ENCODE results near the gene ALKBH5.

ALKBH5 gene

DNA sequence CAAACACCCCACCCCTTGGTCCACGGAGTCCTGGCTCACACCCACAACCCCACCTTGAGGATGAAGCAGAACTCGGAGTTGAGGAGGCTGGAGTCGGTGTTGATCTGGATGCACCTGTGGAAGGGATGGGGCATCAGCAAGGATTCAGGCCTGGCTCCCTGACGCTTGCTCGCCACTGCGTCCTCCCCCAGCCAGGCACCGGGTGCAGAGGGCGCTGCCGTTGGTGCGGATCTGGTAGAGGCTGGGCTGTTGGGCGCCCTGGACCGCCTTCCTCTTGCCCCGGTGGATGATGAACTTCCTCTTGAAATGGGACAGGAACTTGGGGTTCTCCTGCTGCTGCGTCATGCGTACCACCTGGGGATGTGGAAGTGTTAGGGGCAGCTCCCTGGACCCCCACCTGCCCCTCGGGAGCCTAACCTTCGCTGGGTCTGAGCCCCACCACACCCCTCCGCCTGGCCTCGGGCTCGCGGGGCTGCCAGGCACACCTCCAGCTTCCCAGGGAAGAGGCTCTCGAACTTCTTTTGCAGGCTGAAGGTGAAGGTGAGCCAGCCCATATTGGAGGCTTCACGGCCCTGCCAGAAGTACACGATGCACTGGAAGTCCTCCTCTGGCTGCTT lies 62.6 kb downstream of the ALKBH5 start:
- DNase-seq, result no peak

DNA sequence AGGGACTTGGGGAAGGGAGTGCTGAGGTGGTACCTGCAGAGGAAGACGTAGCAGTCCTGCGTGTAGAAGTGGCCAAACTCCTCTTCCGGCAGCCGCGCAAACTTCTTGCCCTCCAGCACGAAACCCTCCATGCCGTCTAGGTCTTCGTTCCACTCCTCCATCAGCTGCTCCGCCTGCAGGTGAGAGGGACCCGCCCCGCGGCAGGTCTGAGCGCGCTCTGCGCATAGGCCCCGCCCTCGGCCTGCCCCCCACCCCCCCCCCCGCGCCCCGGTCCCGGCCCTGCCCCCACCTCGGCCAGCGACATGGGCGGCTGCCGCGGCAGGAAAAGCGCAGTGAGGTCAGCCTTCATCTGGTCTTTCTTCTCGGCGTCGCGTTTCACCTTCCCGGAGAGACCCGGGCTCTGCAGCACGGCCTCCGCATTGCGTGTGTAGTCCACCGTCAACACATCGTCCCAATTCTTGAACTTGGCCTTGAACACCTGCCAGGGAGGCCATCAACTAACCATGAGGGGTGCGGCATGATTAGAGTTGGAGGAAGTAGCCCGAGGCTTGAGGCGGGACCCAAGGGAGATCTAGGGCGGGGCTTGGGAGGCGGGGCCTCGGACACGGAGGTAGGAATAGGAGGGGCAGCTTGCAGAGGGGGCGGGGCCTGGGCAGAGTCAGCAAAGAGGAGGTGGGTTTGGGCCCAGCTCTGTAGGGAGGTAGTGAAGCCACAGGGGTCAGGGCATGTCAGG lies 63.4 kb downstream of the ALKBH5 start:
- peak in 2 of 5 experiments; percentile 30 to 34 for DNase-seq

DNA sequence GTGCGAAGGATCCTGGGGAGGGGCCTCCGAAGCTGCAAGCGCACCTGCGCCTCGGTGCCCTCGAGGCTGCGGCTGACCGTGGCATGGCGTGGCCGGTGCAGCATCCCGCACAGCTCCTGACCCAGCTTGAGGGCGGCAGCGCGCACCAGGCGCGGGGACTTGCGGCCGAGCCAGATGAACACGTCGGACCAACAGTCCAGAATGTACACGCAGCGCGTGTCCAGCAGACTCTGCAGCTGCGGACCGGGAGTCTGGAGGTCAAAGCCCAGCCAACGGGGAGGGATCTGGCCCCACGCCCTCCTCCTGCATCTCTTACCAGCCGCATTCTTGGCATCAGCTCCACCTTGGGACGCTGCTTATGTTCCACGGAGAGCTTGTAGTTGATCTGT lies 64.0 kb downstream of the ALKBH5 start:
- DNase-seq, result no peak

DNA sequence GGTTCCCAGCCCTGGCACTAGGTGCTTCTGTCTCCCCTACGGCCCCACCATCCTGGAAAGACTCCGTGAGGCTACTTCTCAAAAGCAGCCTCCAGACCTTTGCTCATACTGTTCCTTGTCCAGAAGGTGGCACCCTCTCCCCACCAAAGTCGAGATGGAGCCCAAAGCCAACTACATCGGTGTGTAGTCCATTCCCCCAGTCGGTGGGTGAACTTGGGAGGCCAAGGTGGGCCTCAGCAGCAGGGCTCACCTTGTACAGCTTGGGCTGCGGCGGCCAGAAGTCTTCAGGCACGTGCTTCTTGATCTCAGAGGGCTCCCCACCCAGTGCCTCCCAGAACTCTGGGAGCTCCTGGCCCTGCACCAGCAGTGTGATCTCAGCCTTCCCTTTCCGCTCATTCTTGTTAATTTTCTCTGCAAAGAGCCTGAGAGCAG lies 64.7 kb downstream of the ALKBH5 start:
- DNase-seq, result peak in 4 of 5 experiments; percentile 33 to 69 (median 46)

DNA sequence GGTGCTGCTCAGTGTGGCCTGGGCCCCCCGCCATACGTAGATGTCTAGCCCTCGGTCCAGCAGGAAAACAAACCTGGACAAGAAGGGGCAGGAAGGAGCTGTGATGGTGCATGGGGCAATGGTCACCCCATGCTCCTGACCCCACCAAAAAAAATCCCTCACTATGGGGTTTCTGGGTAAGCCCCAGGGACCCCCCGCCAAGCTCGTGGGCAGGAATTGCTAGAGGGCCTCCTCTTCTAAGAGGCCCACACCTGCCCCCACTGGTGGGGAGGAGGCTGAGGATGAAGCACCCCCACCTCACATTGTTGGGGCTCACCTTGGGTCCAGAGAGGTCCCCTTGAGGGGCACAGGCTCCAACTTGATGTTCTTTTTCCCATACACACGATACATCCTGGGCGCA lies 65.2 kb downstream of the ALKBH5 start:
- no peak for DNase-seq

DNA sequence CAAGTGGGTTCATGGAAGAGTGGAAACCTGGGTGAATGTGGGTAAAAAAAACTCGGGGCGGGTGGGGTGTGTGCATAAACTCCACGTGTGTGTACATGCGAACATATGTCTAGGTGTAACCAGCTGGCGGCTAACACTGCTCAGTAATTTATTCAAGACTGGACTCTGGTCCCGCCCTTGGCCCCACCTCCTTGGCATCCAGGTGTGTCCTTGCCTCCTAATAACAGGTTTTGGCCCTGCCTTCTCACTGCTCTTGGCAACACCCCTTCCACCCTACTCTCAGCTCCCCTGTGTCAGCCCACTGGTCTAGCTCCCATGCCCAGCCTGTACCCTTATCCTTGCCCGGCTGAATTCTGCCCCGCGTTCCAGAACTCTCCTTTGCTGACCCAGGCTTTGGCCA lies 66.6 kb downstream of the ALKBH5 start:
- no peak for DNase-seq

GRCh38 chr17:18250708-18251107 lies 67.1 kb downstream of the ALKBH5 start:
- no peak for DNase-seq

GRCh38 chr17:18251204-18251603 lies 67.6 kb downstream of the ALKBH5 start:
- no peak for DNase-seq

DNA sequence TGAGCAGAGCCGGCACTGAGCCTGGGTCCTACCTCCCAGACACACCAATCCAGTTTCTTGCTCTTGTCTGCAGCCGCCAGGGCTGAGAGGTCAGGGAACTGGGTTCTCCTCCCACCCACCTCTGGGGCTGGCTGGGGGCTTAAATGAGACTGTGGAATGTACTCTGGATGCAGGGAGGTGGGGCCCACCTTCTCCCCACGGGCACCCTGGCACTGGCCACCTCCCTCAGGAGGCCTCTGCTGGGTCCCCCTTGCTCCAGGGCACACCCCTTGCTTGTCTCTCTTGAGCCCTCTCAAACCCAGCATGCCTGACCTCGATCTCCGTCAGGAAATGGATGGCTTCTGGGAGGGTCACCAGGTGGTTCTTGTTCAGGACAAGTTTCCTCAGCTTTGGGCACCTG lies 68.5 kb downstream of the ALKBH5 start:
- DNase-seq, result no peak

DNA sequence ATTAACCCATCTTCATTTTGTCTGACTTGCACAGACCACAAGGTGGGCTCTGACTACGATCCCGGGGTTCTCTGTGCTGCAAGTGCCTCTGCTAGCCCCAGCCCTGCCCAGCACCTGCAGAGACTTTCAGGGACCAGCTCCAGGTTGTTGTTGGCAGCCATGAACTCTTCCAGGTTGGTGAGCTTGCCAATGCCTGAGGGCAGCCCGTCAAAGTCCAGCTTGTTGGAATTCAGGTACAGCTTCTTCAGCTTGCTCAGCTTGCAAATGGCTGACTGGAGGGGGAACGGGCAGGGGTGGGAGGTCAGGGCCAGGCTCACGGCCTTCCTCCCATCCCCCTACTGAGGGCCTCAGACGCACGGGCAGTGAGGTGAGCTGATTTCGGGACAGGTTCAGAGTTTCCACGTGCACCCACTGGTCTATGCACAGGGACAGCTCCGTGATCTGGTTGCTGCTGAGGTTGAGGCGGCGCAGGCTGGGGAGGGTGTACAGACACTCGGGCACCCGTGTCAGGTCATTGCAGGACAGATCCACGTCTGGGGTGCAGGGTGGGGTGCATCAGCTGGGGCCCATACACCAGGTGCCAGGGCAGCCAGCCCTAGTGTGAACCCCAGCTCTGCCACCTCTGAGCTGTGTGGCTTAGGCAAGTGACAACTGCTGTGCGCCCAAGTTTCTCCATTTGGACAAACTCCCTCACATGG lies 69.7 kb downstream of the ALKBH5 start:
- DNase-seq, result no peak

DNA sequence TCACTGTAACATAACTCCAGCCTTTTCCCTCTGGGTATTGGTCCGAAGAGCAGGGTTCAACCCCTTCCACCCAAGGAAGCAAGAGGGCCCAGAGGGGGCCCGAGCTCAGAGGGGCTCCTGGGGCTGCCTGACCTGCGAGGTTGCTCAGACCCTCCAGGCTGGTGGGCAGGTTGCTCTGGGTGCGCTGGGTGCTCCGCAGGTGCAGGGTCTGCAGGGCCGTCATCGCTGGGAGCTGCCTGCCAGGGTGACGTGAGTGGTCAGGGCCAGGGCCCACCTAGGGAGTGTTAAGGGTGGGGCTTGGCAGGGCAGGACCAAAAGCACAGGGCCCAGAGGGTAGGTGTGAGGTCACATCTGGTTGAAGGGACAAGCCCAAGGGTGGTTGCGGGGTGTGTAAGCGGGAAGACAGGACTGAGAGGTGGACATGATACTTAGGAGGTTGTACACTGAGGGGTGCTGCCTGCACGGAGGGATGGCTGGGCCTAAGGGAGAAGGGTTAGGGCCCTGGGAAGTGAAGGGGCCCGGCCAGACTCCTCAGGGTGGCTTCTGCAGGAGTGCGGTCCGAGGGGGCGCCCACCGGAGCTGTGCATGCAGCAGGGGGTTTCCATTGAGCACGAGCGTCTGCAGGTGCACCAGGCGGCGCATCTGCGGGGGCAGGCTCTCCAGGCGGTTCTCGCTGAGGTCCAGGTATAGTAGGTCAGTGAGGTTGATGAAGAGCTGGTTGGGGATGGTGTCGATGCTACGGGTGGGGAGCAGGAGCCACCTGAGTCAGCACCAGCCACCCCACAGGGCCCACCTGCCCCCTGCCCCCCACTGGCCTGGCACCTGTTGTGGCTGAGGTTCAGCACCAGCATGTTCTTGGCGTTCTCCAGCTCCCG lies 70.6 kb downstream of the ALKBH5 start:
- DNase-seq, result no peak

- no peak for DNase-seq
Measured at GRCh38 chr17:18254888-18255649, 71.4 kb downstream of the ALKBH5 start.

- no peak for DNase-seq
Measured at GRCh38 chr17:18256351-18256750, 72.7 kb downstream of the ALKBH5 start.

GRCh38 chr17:18256776-18257175 lies 73.1 kb downstream of the ALKBH5 start:
- DNase-seq, result no peak

DNA sequence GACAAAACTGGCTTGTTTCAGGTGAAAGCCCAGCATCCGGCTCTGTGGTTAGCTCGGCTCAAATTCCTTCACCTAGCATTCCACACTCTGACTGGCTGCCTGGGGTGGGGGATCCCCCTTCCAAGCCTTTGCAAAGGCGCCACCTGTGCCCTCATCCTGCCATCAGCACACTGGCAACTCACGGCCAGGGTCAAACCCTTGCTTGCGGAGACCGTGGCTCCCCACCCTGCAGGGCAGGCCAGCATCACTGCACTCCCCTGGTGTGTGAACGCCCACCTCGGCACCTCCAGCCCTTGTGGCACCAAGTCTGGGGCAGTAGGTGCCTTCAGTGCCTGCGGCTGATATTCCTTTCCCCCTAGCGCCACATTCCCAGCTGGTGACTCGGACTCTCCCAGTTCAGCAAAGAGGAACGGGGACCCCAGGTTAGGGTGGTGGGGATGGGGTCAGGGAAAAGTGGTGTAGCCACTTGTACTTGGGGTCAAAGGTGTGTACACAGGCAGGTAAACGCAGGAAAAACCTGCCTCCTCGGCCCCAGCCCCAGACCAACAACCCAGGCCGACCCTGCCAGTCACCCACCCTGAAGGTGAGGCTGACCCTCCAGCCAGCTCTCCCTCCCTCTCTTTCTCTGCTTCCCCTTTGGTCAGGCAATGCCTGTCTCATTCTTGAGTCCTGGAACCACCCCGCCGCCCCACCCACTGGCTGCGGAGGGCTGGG lies 73.8 kb downstream of the ALKBH5 start:
- DNase-seq, result peak in 2 of 5 experiments; percentile 21 to 45

DNA sequence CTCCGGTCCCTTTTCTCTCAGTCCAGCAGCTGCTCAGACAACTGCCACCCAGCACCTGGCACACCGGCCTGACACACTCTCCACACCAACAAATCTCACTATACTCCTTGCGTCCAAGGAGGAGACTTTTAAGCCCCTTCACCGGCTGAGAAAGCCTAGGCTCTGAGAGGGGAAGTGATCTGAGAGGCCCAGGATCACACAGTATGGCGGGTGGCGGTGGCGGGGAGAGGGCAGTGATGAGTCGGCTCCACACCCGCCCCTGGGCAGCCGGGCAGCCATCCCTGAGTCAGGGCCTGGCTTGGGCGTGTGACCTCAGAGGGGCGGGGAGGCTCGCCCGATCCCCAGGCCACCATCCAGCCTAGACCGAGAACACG lies 74.3 kb downstream of the ALKBH5 start:
- peak in 2 of 5 experiments; percentile 39 to 43 for DNase-seq

GRCh38 chr17:18258356-18259038 lies 74.9 kb downstream of the ALKBH5 start, which contains the start of gene FLII:
Gene FLII, minus strand, starts transcription at chr17:18258738. Its CDS starts 48 bp downstream, at chr17:18258690.
- peak in 4 of 5 experiments; percentile 37 to 65 (median 46) for DNase-seq

Data from T-helper 2 cell (primary cell).